Activated naive CD4-positive, alpha-beta T cell treated with anti-CD3 and anti-CD28 coated beads, Interleukin-2, amount 50 U/mL, for 72 hours (primary cell): ENCODE measurements around the gene EHD1. TPM values are rescaled to one million over a fixed set of nuclear protein-coding genes. Genes with fewer than 3 reads are reported as not detected.
A peak's percentile ranks its signal among the peaks of the same experiment; 100 is the strongest.

ENCODE experiments used
- ATAC-seq, 2 donors: fragments of 150-1000 bp; cut with Tn5 transposase; 2 replicates each; pipeline ENCODE4 v1.10.0; 2021; ENCODE audit warnings: mild to moderate bottlenecking in 2 of 2, moderate library complexity in 2 of 2
- DNase-seq, 2 donors: peaks; one replicate each; pipeline ENCODE4 v3.0.0; 2021 to 2022; ENCODE audit warnings: low spot score in 2 of 2
- H3K27ac Mint-ChIP-seq, 2 donors: one replicate each; pipeline ENCODE4 v1.8.0; 2022; ENCODE audit warnings: mild to moderate bottlenecking in 2 of 2, mixed read lengths in 2 of 2
- H3K36me3 Mint-ChIP-seq, 2 donors: one replicate each; pipeline ENCODE4 v1.8.0; 2022; ENCODE audit warnings: mixed read lengths in 2 of 2
- H3K9me3 Mint-ChIP-seq, 2 donors: one replicate each; pipeline ENCODE4 v1.8.0; 2022; ENCODE audit warnings: mixed read lengths in 2 of 2
- total RNA-seq, 2 donors: library from RNA; stranded (reverse); gene quantifications; one replicate each; pipeline ENCODE4 v1.2.3, GENCODE V29; 2022

Gene EHD1
- total RNA-seq: 100 to 1,000 TPM in 1 of 2 donors, 10 to 100 TPM in 1; 93.1 to 123 TPM

DNA sequence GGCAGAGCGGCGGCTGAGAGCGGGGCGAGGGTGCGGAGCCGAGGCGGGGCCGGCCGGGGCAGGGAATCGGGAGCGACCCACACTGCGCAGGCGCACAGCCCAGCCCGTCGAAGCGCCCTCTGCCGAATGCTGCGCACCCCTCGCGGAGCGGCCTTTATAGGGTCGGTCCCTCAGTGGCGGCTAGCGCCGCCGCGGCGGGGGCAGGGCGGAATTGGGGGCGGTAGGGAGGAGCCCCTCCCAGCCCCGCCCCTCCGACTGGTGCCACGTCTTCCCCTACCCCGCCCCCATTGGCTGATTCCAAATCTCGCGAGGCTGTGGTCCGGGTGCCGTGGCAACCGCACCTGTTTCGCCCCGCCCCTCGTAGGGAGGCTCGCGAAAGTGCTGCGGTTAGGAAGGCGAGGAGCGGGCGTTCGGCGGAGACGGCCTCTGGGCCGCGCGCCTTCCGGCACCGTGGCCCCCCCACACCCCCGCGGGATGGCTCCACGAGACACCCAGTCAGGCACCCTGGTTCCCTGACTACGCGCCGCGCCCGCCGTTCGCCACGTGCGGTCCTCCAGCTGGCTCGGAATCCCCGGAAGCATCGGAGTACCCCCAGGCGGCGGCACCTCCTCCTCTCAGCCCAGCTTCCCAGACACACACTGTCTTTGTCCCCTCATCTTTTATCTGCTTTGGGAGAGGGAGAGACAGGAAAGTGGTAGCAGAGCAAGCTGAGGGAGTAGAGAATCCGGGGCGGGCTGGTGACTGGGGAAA lies at the start of gene EHD1:
EHD1 (minus strand) TSS at position 128 of the 750 bp plus-strand sequence. CDS start 157 bp downstream, outside the sequence.
- peaks cover 38 to 40% of the 10 kb centered on the region in 2 donors for H3K36me3 Mint-ChIP-seq
- peak; percentile 99 for DNase-seq
- peak within 1 kb of the TSS; percentile 87 to 97 for H3K27ac Mint-ChIP-seq
- no peaks in the 10 kb centered on the region for H3K9me3 Mint-ChIP-seq
- ATAC-seq: peak; percentile 76 to 79

DNA sequence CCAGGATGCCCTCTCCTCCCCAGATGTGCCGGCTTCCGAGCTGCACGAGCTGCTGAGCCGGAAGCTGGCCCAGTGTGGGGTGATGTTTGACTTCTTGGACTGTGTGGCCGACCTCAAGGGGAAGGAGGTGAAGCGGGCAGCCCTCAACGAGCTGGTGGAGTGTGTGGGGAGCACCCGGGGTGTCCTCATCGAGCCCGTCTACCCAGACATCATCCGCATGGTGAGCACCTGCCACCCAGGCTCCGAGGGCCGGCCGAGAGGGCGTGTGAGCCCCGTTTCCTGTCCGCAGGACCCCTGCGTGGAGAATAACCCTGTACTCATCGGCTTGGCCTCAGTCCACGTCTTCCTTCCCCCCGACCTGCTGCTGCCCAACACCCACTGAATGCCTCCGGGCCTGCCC lies 48.3 kb upstream of the EHD1 start:
- H3K27ac Mint-ChIP-seq: no peak overlapping the region

DNA sequence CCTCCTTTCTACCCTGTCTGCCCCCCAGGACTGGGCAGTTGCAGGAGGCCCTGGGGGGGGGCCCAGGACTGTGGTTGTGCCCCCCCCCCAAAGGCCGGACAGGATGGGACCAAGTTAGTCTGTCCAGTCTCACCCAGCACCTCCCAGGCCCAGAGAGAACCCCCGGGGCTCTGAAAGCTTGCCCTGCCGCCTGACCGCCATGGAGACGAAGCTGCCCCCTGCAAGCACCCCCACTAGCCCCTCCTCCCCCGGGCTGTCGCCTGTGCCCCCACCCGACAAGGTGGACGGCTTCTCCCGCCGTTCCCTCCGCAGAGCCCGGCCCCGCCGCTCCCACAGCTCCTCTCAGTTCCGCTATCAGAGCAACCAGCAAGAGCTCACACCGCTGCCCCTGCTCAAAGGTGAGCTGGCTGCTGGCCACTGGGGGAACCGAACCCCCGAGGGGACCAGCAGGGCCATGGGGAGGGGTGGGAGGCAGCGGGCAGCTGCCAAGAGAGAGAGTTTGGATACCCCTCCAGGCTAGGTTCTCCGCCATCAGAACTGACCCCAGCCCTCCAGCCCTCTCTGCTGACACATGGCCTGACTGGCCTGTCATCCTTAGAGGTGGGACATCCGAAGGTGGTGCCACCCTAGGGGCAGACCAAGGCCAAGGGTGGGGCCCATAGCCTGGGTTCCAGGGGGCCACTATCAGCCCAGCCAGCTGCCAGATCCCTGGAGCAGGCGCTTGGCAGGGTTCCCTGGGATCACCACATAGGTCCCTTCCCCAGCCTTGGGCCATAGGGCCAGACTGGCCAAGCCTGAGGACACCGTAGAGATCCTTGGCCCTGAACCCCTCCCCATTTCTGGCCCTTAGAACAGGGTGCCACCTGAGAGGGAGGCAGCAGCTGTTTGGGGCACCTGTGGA lies 47.4 kb upstream of the EHD1 start:
- H3K36me3 Mint-ChIP-seq: no peaks in the 10 kb centered on the region

More for the DNA sequence above, 48.3 kb upstream of the EHD1 start:
- Mint-ChIP-seq H3K36me3 (no peaks in the 10 kb centered on the region), H3K9me3 (no peaks in the 10 kb centered on the region)
- ATAC-seq (no peak), DNase-seq (no peak)

GRCh38 chr11:64924910-64925284 lies 46.5 kb upstream of the EHD1 start:
- no peaks in the 10 kb centered on the region for H3K36me3 Mint-ChIP-seq
- H3K27ac Mint-ChIP-seq: peak overlapping the region; percentile 70 to 75
- ATAC-seq (peak in 1 of 2 donors; percentile 49), DNase-seq (no peak)
- no peaks in the 10 kb centered on the region for H3K9me3 Mint-ChIP-seq

More for the DNA sequence above, 47.4 kb upstream of the EHD1 start:
- no peak for DNase-seq
- H3K27ac Mint-ChIP-seq: peak overlapping the region in 1 of 2 donors; percentile 48
- ATAC-seq: no peak
- H3K9me3 Mint-ChIP-seq: no peaks in the 10 kb centered on the region

DNA sequence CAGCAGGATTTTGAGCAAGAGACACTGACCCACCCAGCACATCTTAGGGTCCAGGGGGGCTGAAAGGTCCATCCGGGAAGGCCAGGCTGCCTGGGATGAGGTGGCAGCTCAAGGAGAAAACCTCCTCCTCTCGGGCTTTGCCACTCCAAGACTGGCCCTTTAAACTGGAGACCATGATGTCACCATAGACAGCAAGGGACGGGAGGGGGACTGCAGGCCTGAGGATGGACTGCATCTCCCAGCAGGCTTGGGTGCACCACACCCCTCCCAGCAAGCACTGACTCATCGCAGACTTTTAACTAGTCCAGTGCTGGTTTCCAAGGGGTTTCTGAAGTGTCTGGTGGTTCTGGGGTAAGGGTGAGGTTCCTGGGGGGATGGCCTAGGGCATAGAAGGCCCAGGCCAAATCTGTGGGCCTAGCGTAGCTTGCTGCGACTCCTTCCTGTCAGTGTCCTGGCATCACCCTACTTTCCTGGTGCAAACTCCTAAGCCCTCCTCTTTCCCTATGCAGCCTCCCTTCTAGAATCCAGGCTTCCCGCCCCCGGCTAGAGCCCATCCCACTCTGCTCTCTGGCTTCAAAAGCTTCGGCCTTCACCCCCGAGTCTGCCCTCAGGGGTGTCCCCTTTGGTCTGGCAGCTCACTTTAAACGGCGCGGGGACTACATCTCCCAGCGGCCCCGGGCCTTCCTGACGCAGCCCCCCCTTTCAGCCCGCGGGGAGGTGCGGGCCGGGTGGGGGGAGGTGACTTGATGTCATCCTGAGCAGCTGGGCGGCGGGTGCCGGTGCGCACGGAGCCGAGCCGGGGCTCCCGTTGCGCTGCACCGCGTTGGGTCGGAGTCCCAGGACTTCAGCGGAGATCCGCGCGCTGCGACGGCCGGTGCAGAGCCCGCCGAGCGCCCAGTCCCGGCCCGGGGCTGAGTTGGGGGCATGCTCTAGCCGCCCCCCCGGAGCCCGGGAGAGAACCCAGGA lies 45.8 kb upstream of the EHD1 start, which contains the start of gene PPP2R5B:
PPP2R5B (plus strand) TSS at position 746 of the 966 bp plus-strand sequence. CDS start 1,046 bp downstream, outside the sequence.
- ATAC-seq: peak; percentile 90 to 94
- no peaks in the 10 kb centered on the region for H3K36me3 Mint-ChIP-seq
- H3K9me3 Mint-ChIP-seq: no peaks in the 10 kb centered on the region
- peak; percentile 81 to 88 for DNase-seq
- peak within 1 kb of the TSS; percentile 70 to 99 for H3K27ac Mint-ChIP-seq

GRCh38 chr11:64923151-64923661 lies 44.8 kb upstream of the EHD1 start:
- Mint-ChIP-seq H3K27ac (peak overlapping the region in 1 of 2 donors; percentile 50), H3K9me3 (no peaks in the 10 kb centered on the region), H3K36me3 (no peaks in the 10 kb centered on the region)
- DNase-seq (no peak), ATAC-seq (no peak)

DNA sequence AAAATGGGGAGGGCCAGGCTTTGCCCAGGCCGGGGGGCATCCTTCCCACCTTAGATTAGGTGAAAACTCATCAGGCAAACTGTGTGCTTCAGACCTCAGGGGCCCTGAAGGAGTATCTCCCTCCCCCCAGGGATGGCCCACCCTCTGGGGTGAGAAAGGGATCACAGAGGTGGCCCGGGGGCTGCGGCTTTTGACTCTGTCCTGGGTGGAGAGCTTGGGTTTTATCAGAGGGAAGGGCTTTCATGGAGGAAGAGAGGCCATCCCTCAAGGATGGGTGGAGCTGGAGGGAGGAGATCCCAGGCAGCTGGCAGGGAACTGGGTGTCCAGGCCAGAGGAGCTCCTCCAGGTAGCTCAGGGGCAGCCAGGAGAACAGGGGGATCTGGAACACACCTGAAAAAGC lies 43.0 kb upstream of the EHD1 start:
- ATAC-seq: no peak
- Mint-ChIP-seq H3K9me3 (no peaks in the 10 kb centered on the region), H3K36me3 (no peaks in the 10 kb centered on the region), H3K27ac (peak overlapping the region in 1 of 2 donors; percentile 36)
- no peak for DNase-seq

DNA sequence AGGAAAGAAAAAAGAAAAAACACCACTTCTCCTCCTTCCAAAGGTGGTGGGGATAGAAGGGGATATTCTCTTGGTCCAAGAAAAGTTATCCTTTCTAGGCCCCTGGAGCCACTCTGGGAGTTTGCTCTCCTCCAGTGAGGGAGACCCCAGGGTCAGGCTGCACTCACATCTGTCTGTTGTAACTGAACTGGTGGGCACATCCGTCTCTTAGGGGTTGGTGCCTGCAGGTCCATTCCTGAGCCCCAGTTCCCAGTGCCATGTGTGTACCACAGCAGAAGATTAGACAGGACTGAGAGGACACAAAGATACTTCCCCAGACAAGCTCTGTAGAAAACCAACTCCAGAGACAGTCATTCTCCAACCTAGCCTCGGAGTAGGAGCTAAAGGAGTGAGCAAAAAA lies 41.7 kb upstream of the EHD1 start:
- ATAC-seq (no peak), DNase-seq (no peak)
- H3K27ac Mint-ChIP-seq: no peak overlapping the region
- no peaks in the 10 kb centered on the region for H3K36me3 Mint-ChIP-seq
- H3K9me3 Mint-ChIP-seq: no peaks in the 10 kb centered on the region

- Mint-ChIP-seq H3K36me3 (no peaks in the 10 kb centered on the region), H3K27ac (no peak overlapping the region), H3K9me3 (no peaks in the 10 kb centered on the region)
- ATAC-seq: no peak
- no peak for DNase-seq
Measured at GRCh38 chr11:64919627-64920026, 41.2 kb upstream of the EHD1 start.

DNA sequence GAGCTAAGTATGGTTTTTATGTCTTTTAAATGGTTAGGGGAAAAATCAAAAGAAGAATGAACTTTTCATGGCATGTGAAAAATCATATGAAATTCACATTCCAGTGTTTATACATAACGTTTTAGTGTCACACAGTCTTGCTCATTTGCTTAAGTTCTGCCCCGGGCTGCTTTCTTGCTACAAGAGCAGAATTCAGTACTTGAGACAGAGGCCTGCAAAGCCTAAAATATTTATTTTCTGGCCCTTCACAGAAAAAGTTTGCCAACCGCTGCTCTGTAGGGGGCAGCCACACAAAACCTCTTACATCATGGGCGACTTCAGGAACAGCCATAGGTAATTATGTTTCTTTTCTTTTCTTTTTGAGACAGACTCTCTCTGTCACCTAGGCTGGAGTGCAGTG lies 39.6 kb upstream of the EHD1 start:
- DNase-seq (no peak), ATAC-seq (no peak)
- Mint-ChIP-seq H3K36me3 (no peaks in the 10 kb centered on the region), H3K9me3 (no peaks in the 10 kb centered on the region), H3K27ac (peak overlapping the region; percentile 92 to 96)

- no peak for ATAC-seq
- Mint-ChIP-seq H3K9me3 (no peaks in the 10 kb centered on the region), H3K36me3 (no peaks in the 10 kb centered on the region), H3K27ac (peak overlapping the region; percentile 92 to 96)
- DNase-seq: no peak
Measured at GRCh38 chr11:64917663-64917995, 39.2 kb upstream of the EHD1 start.

- Mint-ChIP-seq H3K9me3 (no peaks in the 10 kb centered on the region), H3K36me3 (no peaks in the 10 kb centered on the region), H3K27ac (peak within 1 kb of the TSS; percentile 92 to 96)
- ATAC-seq (peak; percentile 98), DNase-seq (peak; percentile 98 to 100)
Measured at GRCh38 chr11:64916775-64917662, 38.6 kb upstream of the EHD1 start, which contains the start of gene ATG2A. TSS of gene ATG2A (minus strand) at chr11:64917209. CDS start at chr11:64917135, 74 bp downstream.

- Mint-ChIP-seq H3K27ac (peak overlapping the region; percentile 92 to 96), H3K9me3 (no peaks in the 10 kb centered on the region), H3K36me3 (no peaks in the 10 kb centered on the region)
- peak in 1 of 2 donors; percentile 30 for DNase-seq
- peak in 1 of 2 donors; percentile 3 for ATAC-seq
Measured at GRCh38 chr11:64916040-64916774, 37.8 kb upstream of the EHD1 start.

GRCh38 chr11:64915376-64915887 lies 37.0 kb upstream of the EHD1 start:
- Mint-ChIP-seq H3K27ac (peak overlapping the region in 1 of 2 donors; percentile 96), H3K36me3 (no peaks in the 10 kb centered on the region), H3K9me3 (no peaks in the 10 kb centered on the region)
- DNase-seq (no peak), ATAC-seq (no peak)
